KMS-11 (cell line): ENCODE results near the gene CRPPA.

Source experiments
- H2AFZ ChIP-seq: fragments of 200-600 bp; sonication (generic); 2 replicates; pipeline ENCODE4 v1.6.1; 2016; ENCODE audit warnings: antibody characterized with exemption, mixed run types, low read depth
- H3K27ac ChIP-seq: fragments of 200-600 bp; sonication (generic); 2 replicates; pipeline ENCODE4 v1.6.1; 2016; ENCODE audit warnings: mild to moderate bottlenecking, mixed run types
- H3K27me3 ChIP-seq: fragments of 200-600 bp; sonication (generic); 2 replicates; pipeline ENCODE4 v1.6.1; 2017; ENCODE audit warnings: mild to moderate bottlenecking, low read depth, mixed run types, moderate library complexity; ENCODE audit not compliant: insufficient read depth
- H3K36me3 ChIP-seq: fragments of 200-600 bp; sonication (generic); 2 replicates; pipeline ENCODE4 v1.6.1; 2017; ENCODE audit warnings: mild to moderate bottlenecking, mixed run types; ENCODE audit not compliant: insufficient read depth
- H3K4me1 ChIP-seq: fragments of 200-600 bp; sonication (generic); 2 replicates; pipeline ENCODE4 v1.6.1; 2016; ENCODE audit warnings: mild to moderate bottlenecking, low read depth, mixed run types; ENCODE audit not compliant: poor library complexity, severe bottlenecking
- H3K4me2 ChIP-seq: fragments of 200-600 bp; sonication (generic); 2 replicates; pipeline ENCODE4 v1.7.0; 2016; ENCODE audit warnings: mild to moderate bottlenecking, mixed run types
- H3K4me3 ChIP-seq: fragments of 200-600 bp; sonication (generic); IDR thresholded peaks from 2 replicates; pipeline ENCODE4 v1.6.1; 2017; ENCODE audit warnings: low read depth, low read length, mixed read lengths; ENCODE audit not compliant: insufficient read depth
- H3K79me2 ChIP-seq: fragments of 200-600 bp; sonication (generic); 2 replicates; pipeline ENCODE4 v1.6.1; 2016; ENCODE audit warnings: low read depth, mixed run types; ENCODE audit not compliant: insufficient read depth
- H3K9ac ChIP-seq: fragments of 200-600 bp; sonication (generic); 2 replicates; pipeline ENCODE4 v1.6.1; 2016; ENCODE audit warnings: mild to moderate bottlenecking, mixed run types
- H4K20me1 ChIP-seq: fragments of 200-600 bp; sonication (generic); 2 replicates; pipeline ENCODE4 v1.6.1; 2016; ENCODE audit warnings: mild to moderate bottlenecking, mixed run types; ENCODE audit not compliant: insufficient read depth
- TF ChIP-seq, protein P1 (sequence below): fragments of 200-600 bp; sonication (generic); conservative IDR thresholded peaks from 2 replicates; pipeline ENCODE4 v1.6.1; 2017; ENCODE audit warnings: low read depth, mild to moderate bottlenecking, antibody characterized with exemption, low read length, moderate library complexity, mixed read lengths

Gene CRPPA

DNA sequence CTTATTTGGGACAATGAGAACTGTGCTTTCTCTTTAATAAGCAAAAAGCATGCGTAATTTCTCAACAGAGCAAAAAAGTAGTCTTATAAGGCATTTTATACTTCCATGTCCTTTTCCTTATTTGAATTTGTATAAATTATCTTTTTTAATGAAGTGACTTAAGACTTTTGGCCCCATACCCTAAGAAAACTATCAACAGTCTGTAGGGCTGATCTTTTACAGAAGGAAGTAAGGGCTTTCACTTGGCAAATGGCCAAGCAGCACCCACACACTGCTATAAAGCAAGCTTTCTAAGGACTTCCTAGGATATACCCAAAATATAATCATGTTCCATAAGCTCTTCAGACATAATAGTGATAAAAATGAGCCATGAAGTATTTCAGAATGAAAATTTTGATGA lies 3.4 kb downstream of the CRPPA start:
- Histone ChIP-seq H3K27ac (no peak overlapping the region), H3K4me1 (peaks cover 14% of the 10 kb centered on the region), H3K79me2 (no peaks in the 10 kb centered on the region), H3K27me3 (no peaks in the 10 kb centered on the region), H4K20me1 (no peaks in the 10 kb centered on the region), H3K4me3 (no peak overlapping the region), H3K36me3 (no peaks in the 10 kb centered on the region), H3K9ac (no peak overlapping the region), H2AFZ (no peak overlapping the region), H3K4me2 (no peak overlapping the region)
- TF ChIP-seq, protein P1, sequence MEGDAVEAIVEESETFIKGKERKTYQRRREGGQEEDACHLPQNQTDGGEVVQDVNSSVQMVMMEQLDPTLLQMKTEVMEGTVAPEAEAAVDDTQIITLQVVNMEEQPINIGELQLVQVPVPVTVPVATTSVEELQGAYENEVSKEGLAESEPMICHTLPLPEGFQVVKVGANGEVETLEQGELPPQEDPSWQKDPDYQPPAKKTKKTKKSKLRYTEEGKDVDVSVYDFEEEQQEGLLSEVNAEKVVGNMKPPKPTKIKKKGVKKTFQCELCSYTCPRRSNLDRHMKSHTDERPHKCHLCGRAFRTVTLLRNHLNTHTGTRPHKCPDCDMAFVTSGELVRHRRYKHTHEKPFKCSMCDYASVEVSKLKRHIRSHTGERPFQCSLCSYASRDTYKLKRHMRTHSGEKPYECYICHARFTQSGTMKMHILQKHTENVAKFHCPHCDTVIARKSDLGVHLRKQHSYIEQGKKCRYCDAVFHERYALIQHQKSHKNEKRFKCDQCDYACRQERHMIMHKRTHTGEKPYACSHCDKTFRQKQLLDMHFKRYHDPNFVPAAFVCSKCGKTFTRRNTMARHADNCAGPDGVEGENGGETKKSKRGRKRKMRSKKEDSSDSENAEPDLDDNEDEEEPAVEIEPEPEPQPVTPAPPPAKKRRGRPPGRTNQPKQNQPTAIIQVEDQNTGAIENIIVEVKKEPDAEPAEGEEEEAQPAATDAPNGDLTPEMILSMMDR, result no peak

GRCh38 chr7:16416289-16417282 lies 4.8 kb downstream of the CRPPA start:
- H4K20me1 ChIP-seq, result no peaks in the 10 kb centered on the region
- TF ChIP-seq, protein P1, result no peak
- no peak overlapping the region for H3K4me2 ChIP-seq
- H3K27me3 ChIP-seq, result no peaks in the 10 kb centered on the region
- peaks cover 7% of the 10 kb centered on the region for H3K4me1 ChIP-seq
- no peak overlapping the region for H3K9ac ChIP-seq
- no peak overlapping the region for H3K27ac ChIP-seq
- no peaks in the 10 kb centered on the region for H3K79me2 ChIP-seq
- no peaks in the 10 kb centered on the region for H3K36me3 ChIP-seq
- no peak overlapping the region for H2AFZ ChIP-seq
- H3K4me3 ChIP-seq, result no peak overlapping the region

- Histone ChIP-seq H3K36me3 (no peaks in the 10 kb centered on the region), H3K4me1 (peaks cover 3% of the 10 kb centered on the region), H2AFZ (no peak overlapping the region), H3K27me3 (no peaks in the 10 kb centered on the region), H3K79me2 (no peaks in the 10 kb centered on the region), H3K4me2 (no peak overlapping the region), H3K4me3 (no peak overlapping the region), H4K20me1 (no peaks in the 10 kb centered on the region), H3K27ac (no peak overlapping the region), H3K9ac (no peak overlapping the region)
- TF ChIP-seq, protein P1, result no peak
These were observed 8.8 kb downstream of the CRPPA start for GRCh38 chr7:16412274-16413254.

DNA sequence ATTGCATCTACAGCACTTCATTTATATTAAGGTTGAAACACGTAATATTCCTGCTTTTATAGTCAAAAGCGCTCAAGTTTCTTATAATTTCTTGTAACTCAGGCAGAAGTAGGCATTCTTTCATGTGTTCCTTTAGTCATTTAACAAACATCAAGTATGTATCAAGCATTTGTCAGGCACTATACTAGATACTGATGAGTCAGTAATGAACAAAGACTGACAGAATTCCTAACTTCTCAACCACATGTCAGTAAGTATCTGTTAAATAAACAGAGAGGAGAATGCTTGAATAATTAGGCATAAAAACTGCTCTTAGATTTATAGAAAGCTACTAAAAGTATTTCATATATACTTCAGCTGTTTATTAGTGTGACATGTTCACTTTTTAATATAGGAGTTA lies 9.9 kb downstream of the CRPPA start:
- H3K4me1 ChIP-seq, result no peaks in the 10 kb centered on the region
- no peak overlapping the region for H3K27ac ChIP-seq
- no peaks in the 10 kb centered on the region for H3K36me3 ChIP-seq
- no peaks in the 10 kb centered on the region for H3K27me3 ChIP-seq
- H3K4me3 ChIP-seq, result no peak overlapping the region
- no peak overlapping the region for H3K4me2 ChIP-seq
- H4K20me1 ChIP-seq, result no peaks in the 10 kb centered on the region
- TF ChIP-seq, protein P1, result no peak
- H3K79me2 ChIP-seq, result no peaks in the 10 kb centered on the region
- no peak overlapping the region for H2AFZ ChIP-seq
- H3K9ac ChIP-seq, result no peak overlapping the region
